Measurements from ENCODE around the gene COL9A3. TPM values are rescaled to one million over a fixed set of nuclear protein-coding genes. Genes with fewer than 3 reads are reported as not detected.

Gene COL9A3
- polyA plus RNA-seq, 1 experiment, result 0.98 TPM

- H3K27me3 ChIP-seq (ENCODE audit: control insufficient read depth, insufficient read depth, low read length), result peaks cover 3% of the 10 kb centered on the region
- peak; percentile 24; the same call in 1 of the 2 replicates for TF ChIP-seq CTCF (IDR thresholded peaks at IDR 0.05; ENCODE audit: low read depth, low read length)
- no peak for DNase-seq (ENCODE audit: low read depth, low spot score)
- H3K4me3 ChIP-seq (ENCODE audit: low read depth, low read length), result no peak overlapping the region
- H3K9me3 ChIP-seq (ENCODE audit: control insufficient read depth, insufficient read depth, low read length), result no peaks in the 10 kb centered on the region
- ChIA-PET POLR2A (interaction anchor here (0.7 kb wide), 1 partner anchor 71 kb away, joined by 8 read pairs; no protein-coding TSS in a partner anchor), CTCF (interaction anchor here (0.7 to 1.3 kb wide), 5 partner anchors 9 to 186 kb away, joined by 3 to 7 read pairs (median 3); no protein-coding TSS in a partner anchor)
- no peak overlapping the region for H3K27ac ChIP-seq (ENCODE audit: low read depth, low read length)
Measured at GRCh38 chr20:62822788-62823651, 6.2 kb downstream of the COL9A3 start.

GRCh38 chr20:62823688-62824475 lies 7.0 kb downstream of the COL9A3 start:
- no peaks in the 10 kb centered on the region for H3K9me3 ChIP-seq (ENCODE audit: control insufficient read depth, insufficient read depth, low read length)
- no peak for DNase-seq (ENCODE audit: low read depth, low spot score)
- H3K27me3 ChIP-seq (ENCODE audit: control insufficient read depth, insufficient read depth, low read length), result no peaks in the 10 kb centered on the region
- CTCF ChIA-PET, result interaction anchor here (1.3 kb wide), 1 partner anchor 186 kb away, joined by 4 read pairs; no protein-coding TSS in a partner anchor
- H3K27ac ChIP-seq (ENCODE audit: low read depth, low read length), result no peak overlapping the region
- no peak for TF ChIP-seq CTCF (IDR thresholded peaks at IDR 0.05; ENCODE audit: low read depth, low read length)
- H3K4me3 ChIP-seq (ENCODE audit: low read depth, low read length), result no peak overlapping the region
- POLR2A ChIA-PET, result interaction anchor here (0.6 kb wide), 1 partner anchor 395 kb away, joined by 3 read pairs; no protein-coding TSS in a partner anchor

GRCh38 chr20:62824476-62825332 lies 7.9 kb downstream of the COL9A3 start:
- H3K27ac ChIP-seq (ENCODE audit: low read depth, low read length), result no peak overlapping the region
- DNase-seq (ENCODE audit: low read depth, low spot score), result no peak
- no peaks in the 10 kb centered on the region for H3K27me3 ChIP-seq (ENCODE audit: control insufficient read depth, insufficient read depth, low read length)
- H3K4me3 ChIP-seq (ENCODE audit: low read depth, low read length), result no peak overlapping the region
- no peaks in the 10 kb centered on the region for H3K9me3 ChIP-seq (ENCODE audit: control insufficient read depth, insufficient read depth, low read length)
- ChIA-PET POLR2A (interaction anchor here (0.6 kb wide), 1 partner anchor 394 kb away, joined by 3 read pairs; no protein-coding TSS in a partner anchor), CTCF (interaction anchor here (0.8 to 0.9 kb wide), 2 partner anchors 16 to 184 kb away, joined by 3 to 5 read pairs; no protein-coding TSS in a partner anchor)
- TF ChIP-seq CTCF (IDR thresholded peaks at IDR 0.05; ENCODE audit: low read depth, low read length), result no peak

GRCh38 chr20:62825333-62825985 lies 8.6 kb downstream of the COL9A3 start:
- ChIA-PET CTCF (interaction anchor here (0.8 to 0.9 kb wide), 2 partner anchors 17 to 183 kb away, joined by 3 to 5 read pairs; no protein-coding TSS in a partner anchor), POLR2A (no interaction called here)
- Histone ChIP-seq H3K9me3 (ENCODE audit: control insufficient read depth, insufficient read depth, low read length) (no peaks in the 10 kb centered on the region), H3K27ac (ENCODE audit: low read depth, low read length) (no peak overlapping the region), H3K27me3 (ENCODE audit: control insufficient read depth, insufficient read depth, low read length) (no peaks in the 10 kb centered on the region), H3K4me3 (ENCODE audit: low read depth, low read length) (no peak overlapping the region)
- DNase-seq (ENCODE audit: low read depth, low spot score), result no peak
- TF ChIP-seq CTCF (IDR thresholded peaks at IDR 0.05; ENCODE audit: low read depth, low read length), result no peak
